ENCODE results near the gene PI4KB.

GRCh38 chr1:151369302-151369610 is 42.0 kb upstream of the PI4KB start:
- TF ChIP-seq CTCF (conservative IDR thresholded peaks at IDR 0.05; ENCODE audit: low read length) (no peak), EZH2phosphoT487 (IDR thresholded peaks at IDR 0.05; ENCODE audit: borderline replicate concordance, low read depth, low read length) (no peak)
